A549 (cell line): Measurements from ENCODE around the gene SRGAP3. TPM values are rescaled to one million over a fixed set of nuclear protein-coding genes. Genes with fewer than 3 reads are reported as not detected.

Experiments used
- ATAC-seq, 2 experiments: fragments of 200-7000 bp in 1 of 2; fragments of >200 bp in 1 of 2; cut with Nextera tagmentation in 1 of 2; cut with Tn5 transposase in 1 of 2; 3 replicates each; pipeline versions ENCODE4 v1.8.0 to v1.9.1; 2018 to 2020; ENCODE audit warnings: mild to moderate bottlenecking in 1 of 2, moderate library complexity in 1 of 2
- CTCF ChIA-PET: fragments of 300-600 bp; sonication (Branson Sonifier 250); formaldehyde crosslinking; extraction: SDS; loops from one replicate; lab custom pipeline; 2021; ENCODE audit warnings: antibody characterized with exemption, inconsistent platforms; lab: Yijun Ruan, JAX
- POLR2A ChIA-PET: fragments of 350-600 bp; formaldehyde crosslinking; extraction: SDS; loops from one replicate; lab custom pipeline; 2021; ENCODE audit warnings: antibody characterized with exemption, inconsistent platforms; lab: Yijun Ruan, JAX
- DNase-seq, 2 experiments: peaks; one replicate each; pipeline versions ENCODE4 v3.0.0 to v3.0.0-alpha.2; 2011 to 2016; ENCODE audit warnings: low read depth in 1 of 2, low spot score in 1 of 2
- FAIRE-seq: peaks from 2 replicates; lab custom pipeline; 2011; peaks lifted over from hg19 to GRCh38; lab: Jason Lieb, UNC
- H3K27ac ChIP-seq, 2 experiments: fragments of >200 bp; sonication (Bioruptor Twin); formaldehyde crosslinking; 3 replicates each; pipeline ENCODE4 v1.5.1; 2016 to 2017
- H3K4me1 ChIP-seq: fragments of >200 bp; sonication (Bioruptor Twin); formaldehyde crosslinking; 3 replicates; pipeline ENCODE4 v1.6.1; 2016
- H3K4me2 ChIP-seq: fragments of >200 bp; sonication (Bioruptor Twin); formaldehyde crosslinking; 3 replicates; pipeline ENCODE4 v1.6.1; 2016
- H3K4me3 ChIP-seq: fragments of >200 bp; sonication (Bioruptor Twin); formaldehyde crosslinking; 3 replicates; pipeline ENCODE4 v1.5.1; 2016
- H3K9me3 ChIP-seq: fragments of >200 bp; sonication (Bioruptor Twin); formaldehyde crosslinking; 3 replicates; pipeline ENCODE4 v1.6.1; 2016
- ATOH8 ChIP-seq: fragments of 250-450 bp; sonication (Bioruptor Pico); IDR thresholded peaks from 2 replicates; pipeline ENCODE4 v1.5.0; 2020; ENCODE audit warnings: low read depth, mild to moderate bottlenecking, moderate library complexity
- BHLHE40 ChIP-seq: IDR thresholded peaks from 2 replicates; pipeline ENCODE4 v1.6.1; 2012; ENCODE audit warnings: low read depth, low read length, inconsistent platforms
- CBX2 ChIP-seq: fragments of 200-600 bp; sonication (generic); IDR thresholded peaks from 2 replicates; pipeline ENCODE4 v1.6.1; 2016; ENCODE audit warnings: low read depth, mild to moderate bottlenecking, borderline replicate concordance
- CHD2 ChIP-seq: fragments of 150-350 bp; IDR thresholded peaks from 2 replicates; pipeline ENCODE4 v1.6.1; 2014; ENCODE audit warnings: low read length; ENCODE audit not compliant: partially characterized antibody
- CTCF ChIP-seq: fragments of >200 bp; sonication (Bioruptor Twin); formaldehyde crosslinking; IDR thresholded peaks from 3 replicates; pipeline ENCODE4 v1.5.1; 2016
- EHF ChIP-seq: fragments of 250-450 bp; sonication (Bioruptor Pico); IDR thresholded peaks from 2 replicates; pipeline ENCODE4 v1.5.0; 2020; ENCODE audit warnings: mild to moderate bottlenecking
- EP300 ChIP-seq, 2 experiments: fragments of >200 bp; sonication (Bioruptor Twin); formaldehyde crosslinking; IDR thresholded peaks; 2 replicates in 1 of 2; 3 replicates in 1 of 2; pipeline ENCODE4 v1.6.1; 2016 to 2017
- FOSB ChIP-seq: fragments of 250-450 bp; sonication (Bioruptor Pico); IDR thresholded peaks from 2 replicates; pipeline ENCODE4 v1.5.0; 2020; ENCODE audit warnings: mild to moderate bottlenecking, moderate library complexity
- FOXS1 ChIP-seq: fragments of 250-450 bp; sonication (Bioruptor Pico); IDR thresholded peaks from 2 replicates; pipeline ENCODE4 v1.5.0; 2020; ENCODE audit warnings: mild to moderate bottlenecking, moderate library complexity
- HEYL ChIP-seq: fragments of 250-450 bp; sonication (Bioruptor Pico); IDR thresholded peaks from 2 replicates; pipeline ENCODE4 v1.8.0; 2021; ENCODE audit warnings: mild to moderate bottlenecking, moderate library complexity
- HOXB13 ChIP-seq: fragments of 250-450 bp; sonication (Bioruptor Pico); IDR thresholded peaks from 2 replicates; pipeline ENCODE4 v1.5.0; 2020; ENCODE audit warnings: low read depth, mild to moderate bottlenecking, moderate library complexity
- JUNB ChIP-seq: fragments of >200 bp; sonication (Bioruptor Twin); formaldehyde crosslinking; IDR thresholded peaks from 2 replicates; pipeline ENCODE4 v1.6.1; 2016
- MAFK ChIP-seq: fragments of 450-650 bp; IDR thresholded peaks from 2 replicates; pipeline ENCODE4 v1.6.1; 2014; ENCODE audit not compliant: partially characterized antibody
- NPAS2 ChIP-seq: fragments of 250-450 bp; sonication (Bioruptor Pico); IDR thresholded peaks from 2 replicates; pipeline ENCODE4 v1.8.0; 2022; ENCODE audit warnings: mild to moderate bottlenecking, moderate library complexity, borderline replicate concordance
- PBX3 ChIP-seq: IDR thresholded peaks from 2 replicates; pipeline ENCODE4 v1.6.1; 2012
- PHF8 ChIP-seq: fragments of 200-600 bp; sonication (generic); IDR thresholded peaks from 2 replicates; pipeline ENCODE4 v1.6.1; 2016; ENCODE audit warnings: low read depth, mild to moderate bottlenecking, antibody characterized with exemption, moderate library complexity, borderline replicate concordance
- RCOR1 ChIP-seq: fragments of 150-350 bp; IDR thresholded peaks from 2 replicates; pipeline ENCODE4 v1.6.1; 2014; ENCODE audit warnings: antibody characterized with exemption, low read length, low read depth
- RNF2 ChIP-seq: fragments of 200-600 bp; sonication (generic); IDR thresholded peaks from 2 replicates; pipeline ENCODE4 v1.6.1; 2016; ENCODE audit warnings: low read depth, mild to moderate bottlenecking, antibody characterized with exemption, moderate library complexity, borderline replicate concordance
- USF2 ChIP-seq: fragments of 450-650 bp; IDR thresholded peaks from 2 replicates; pipeline ENCODE4 v1.6.1; 2014; ENCODE audit warnings: antibody characterized with exemption
- ZNF302 ChIP-seq: fragments of 250-450 bp; sonication (Bioruptor Pico); IDR thresholded peaks from 2 replicates; pipeline ENCODE4 v1.9.0; 2021; ENCODE audit warnings: inconsistent platforms, mild to moderate bottlenecking, moderate library complexity
- WGBS: methylation state at CpG from one replicate; pipeline ENCODE4 v1.1.6; 2017; ENCODE audit errors: missing lambda C conversion rate; 5-methylcytosine and 5-hydroxymethylcytosine counted together
- polyA plus RNA-seq, 4 experiments: library from polyadenylated mRNA; depleted of rRNA in 3 of 4; stranded (reverse); fragments of >200 nt; fragmentation: RNase III in 1 of 4; extraction: RNeasy Plus Mini Kit Qiagen cat#74134 plus additional on column Dnase treatment in 1 of 4; gene quantifications; 2 replicates in 3 of 4; 3 replicates in 1 of 4; pipeline ENCODE4 v1.2.3, GENCODE V29; 2011 to 2017
- TF ChIP-seq, protein P1 (sequence below): fragments of >200 bp; sonication (Bioruptor Twin); formaldehyde crosslinking; IDR thresholded peaks from 3 replicates; pipeline ENCODE4 v1.6.1; 2016
- TF ChIP-seq, protein P2 (sequence below): IDR thresholded peaks from 2 replicates; pipeline ENCODE4 v1.6.1; 2012; ENCODE audit warnings: low read depth, borderline replicate concordance

Gene SRGAP3
- polyA plus RNA-seq, 2 of the 4 experiments (the other 2 are of a cell fraction), result 1.6 to 2.5 TPM

GRCh38 chr3:9007213-9007612, 242.2 kb downstream of the SRGAP3 start (continued):
- no peak for TF ChIP-seq PBX3

DNA sequence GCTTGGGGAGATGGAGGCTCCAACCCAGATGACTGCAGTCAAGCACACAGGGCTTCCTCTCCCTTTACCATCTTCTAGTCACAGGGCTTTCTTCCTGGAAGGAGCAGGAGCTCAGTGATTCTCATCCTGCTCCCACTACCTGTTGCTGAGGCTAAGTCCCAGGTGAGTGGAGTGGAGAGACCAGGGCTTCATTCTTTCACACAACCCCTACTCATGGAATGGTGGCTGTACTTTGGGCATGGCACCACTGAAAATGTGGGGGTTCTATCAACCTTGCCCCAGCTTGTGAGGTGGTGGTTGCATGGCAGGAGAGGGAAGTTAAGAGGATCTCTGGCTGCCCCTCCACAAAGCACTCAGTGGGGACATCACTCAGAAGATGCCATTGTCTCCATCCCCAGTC, 249.4 kb downstream of the SRGAP3 start:
- DNase-seq (no peak), FAIRE-seq (no peak), ATAC-seq (no peak)
- CTCF ChIA-PET, result interaction anchor here (1.9 to 4.1 kb wide), 2 partner anchors 12 to 28 kb away, joined by 5 to 15 read pairs; no protein-coding TSS in a partner anchor
- no peaks in the 10 kb centered on the region for H3K4me1 ChIP-seq
- no peak overlapping the region for H3K4me3 ChIP-seq
- H3K9me3 ChIP-seq, result no peaks in the 10 kb centered on the region
- TF ChIP-seq NPAS2 (CRISPR knock-in tag) (no peak), EP300 (IDR thresholded peaks at IDR 0.05) (no peak), PBX3 (no peak), MAFK (no peak), EHF (CRISPR knock-in tag) (no peak), FOSB (CRISPR knock-in tag) (no peak), RNF2 (no peak), HEYL (CRISPR knock-in tag) (no peak), CHD2 (no peak)
- TF ChIP-seq, protein P1, sequence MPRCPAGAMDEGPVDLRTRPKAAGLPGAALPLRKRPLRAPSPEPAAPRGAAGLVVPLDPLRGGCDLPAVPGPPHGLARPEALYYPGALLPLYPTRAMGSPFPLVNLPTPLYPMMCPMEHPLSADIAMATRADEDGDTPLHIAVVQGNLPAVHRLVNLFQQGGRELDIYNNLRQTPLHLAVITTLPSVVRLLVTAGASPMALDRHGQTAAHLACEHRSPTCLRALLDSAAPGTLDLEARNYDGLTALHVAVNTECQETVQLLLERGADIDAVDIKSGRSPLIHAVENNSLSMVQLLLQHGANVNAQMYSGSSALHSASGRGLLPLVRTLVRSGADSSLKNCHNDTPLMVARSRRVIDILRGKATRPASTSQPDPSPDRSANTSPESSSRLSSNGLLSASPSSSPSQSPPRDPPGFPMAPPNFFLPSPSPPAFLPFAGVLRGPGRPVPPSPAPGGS, result no peak
- no peak overlapping the region for H3K4me2 ChIP-seq
- POLR2A ChIA-PET, result no interaction called here
- no peak overlapping the region for H3K27ac ChIP-seq

DNA sequence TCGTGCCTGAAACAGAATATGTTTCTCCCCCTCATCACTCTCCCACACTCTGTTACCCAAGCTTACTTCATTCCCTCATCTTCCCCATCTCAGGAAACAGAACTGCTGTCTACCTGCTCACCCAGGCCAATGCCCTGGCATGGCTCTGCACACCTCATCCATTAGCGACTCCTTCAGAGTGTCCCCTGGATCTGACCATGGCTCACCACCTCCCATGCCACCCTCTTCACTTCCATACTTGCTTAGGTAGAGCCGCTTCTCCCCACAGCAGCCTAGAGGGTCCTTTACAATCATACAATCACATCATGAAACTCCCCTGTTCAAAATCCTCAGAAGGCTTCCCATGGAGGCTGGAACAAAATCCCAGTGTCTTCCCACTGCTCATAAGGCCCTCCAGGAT, 252.3 kb downstream of the SRGAP3 start:
- POLR2A ChIA-PET, result no interaction called here
- peak in 1 of 2 experiments; percentile 20; a peak in 1 of 6 replicates for ATAC-seq
- H3K4me3 ChIP-seq, result no peak overlapping the region
- TF ChIP-seq ATOH8, result no peak
- TF ChIP-seq EP300 (IDR thresholded peaks at IDR 0.05), result no peak
- TF ChIP-seq CBX2, result no peak
- no peak for TF ChIP-seq JUNB
- no peak for TF ChIP-seq CTCF
- CTCF ChIA-PET, result interaction anchor here (0.7 to 4.1 kb wide), 4 partner anchors 9 to 306 kb away, joined by 3 to 25 read pairs (median 9); no protein-coding TSS in a partner anchor
- H3K4me1 ChIP-seq, result no peaks in the 10 kb centered on the region
- no peak for FAIRE-seq
- H3K27ac ChIP-seq, result no peak overlapping the region
- DNase-seq, result no peak
- no peaks in the 10 kb centered on the region for H3K9me3 ChIP-seq
- no peak overlapping the region for H3K4me2 ChIP-seq
- 47% methylated on average over 3 of the region's 3 CpGs for WGBS

GRCh38 chr3:8996681-8997121, 252.7 kb downstream of the SRGAP3 start:
- ChIA-PET CTCF (interaction anchor here (0.7 to 4.1 kb wide), 3 partner anchors 8 to 306 kb away, joined by 3 to 25 read pairs (median 15); no protein-coding TSS in a partner anchor), POLR2A (no interaction called here)
- WGBS, result 67% methylated on average over 12 of the region's 12 CpGs
- Histone ChIP-seq H3K4me3 (no peak overlapping the region), H3K9me3 (no peaks in the 10 kb centered on the region), H3K4me1 (no peaks in the 10 kb centered on the region), H3K4me2 (no peak overlapping the region), H3K27ac (no peak overlapping the region)
- FAIRE-seq (no peak), DNase-seq (no peak), ATAC-seq (peak; percentile 32 to 71; a peak in 3 of 6 replicates)
- TF ChIP-seq FOSB (CRISPR knock-in tag), result no peak
- TF ChIP-seq FOXS1 (CRISPR knock-in tag), result no peak
- no peak for TF ChIP-seq BHLHE40
- no peak for TF ChIP-seq CBX2
- no peak for TF ChIP-seq USF2
- no peak for TF ChIP-seq ZNF302
- TF ChIP-seq, protein P2, sequence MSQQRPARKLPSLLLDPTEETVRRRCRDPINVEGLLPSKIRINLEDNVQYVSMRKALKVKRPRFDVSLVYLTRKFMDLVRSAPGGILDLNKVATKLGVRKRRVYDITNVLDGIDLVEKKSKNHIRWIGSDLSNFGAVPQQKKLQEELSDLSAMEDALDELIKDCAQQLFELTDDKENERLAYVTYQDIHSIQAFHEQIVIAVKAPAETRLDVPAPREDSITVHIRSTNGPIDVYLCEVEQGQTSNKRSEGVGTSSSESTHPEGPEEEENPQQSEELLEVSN, result no peak
- no peak for TF ChIP-seq PHF8
- TF ChIP-seq RCOR1, result no peak
- TF ChIP-seq, protein P1, result no peak
- no peak for TF ChIP-seq JUNB
- TF ChIP-seq HOXB13 (CRISPR knock-in tag), result no peak
